Chondrocyte (in vitro differentiated cells): ENCODE measurements around the gene CKAP2. TPM values are rescaled to one million over a fixed set of nuclear protein-coding genes. Genes with fewer than 3 reads are reported as not detected.

Experiments used
- DNase-seq: peaks from one replicate; pipeline ENCODE4 v3.0.0; 2021; ENCODE audit warnings: mixed read lengths, low spot score
- H3K27ac Mint-ChIP-seq: one replicate; pipeline ENCODE4 v1.8.0; 2021; ENCODE audit warnings: mild to moderate bottlenecking, moderate library complexity, mixed read lengths; ENCODE audit not compliant: unreplicated experiment
- H3K27me3 Mint-ChIP-seq: 2 replicates; pipeline ENCODE4 v1.8.0; 2021; ENCODE audit warnings: low read depth, mixed read lengths
- H3K36me3 Mint-ChIP-seq: 2 replicates; pipeline ENCODE4 v1.8.0; 2021; ENCODE audit warnings: low read depth, mixed read lengths
- H3K4me1 Mint-ChIP-seq: 2 replicates; pipeline ENCODE4 v1.8.0; 2021; ENCODE audit warnings: low read depth, mild to moderate bottlenecking, mixed read lengths
- H3K4me3 Mint-ChIP-seq: one replicate; pipeline ENCODE4 v1.8.0; 2021; ENCODE audit warnings: mild to moderate bottlenecking, moderate library complexity, mixed read lengths; ENCODE audit not compliant: unreplicated experiment
- H3K9me3 Mint-ChIP-seq: 2 replicates; pipeline ENCODE4 v1.8.0; 2021; ENCODE audit warnings: low read depth, mixed read lengths
- CTCF ChIP-seq: fragments of 200-600 bp; sonication (generic); IDR thresholded peaks from 2 replicates; pipeline ENCODE4 v1.5.0; 2021; ENCODE audit warnings: antibody characterized with exemption, mild to moderate bottlenecking, moderate library complexity
- total RNA-seq: library from RNA; stranded (reverse); gene quantifications from 3 replicates; pipeline ENCODE4 v1.2.1, GENCODE V29; 2021

Gene CKAP2
- total RNA-seq, 1 donor from 2014 or later: 27.9 TPM

GRCh38 chr13:52421216-52421615 lies 34.1 kb upstream of the CKAP2 start:
- Mint-ChIP-seq H3K36me3 (peaks cover 35% of the 10 kb centered on the region), H3K9me3 (no peaks in the 10 kb centered on the region), H3K4me1 (no peaks in the 10 kb centered on the region), H3K27ac (no peak overlapping the region), H3K4me3 (no peak overlapping the region), H3K27me3 (no peaks in the 10 kb centered on the region)
- DNase-seq: no peak
- TF ChIP-seq CTCF: no peak

- DNase-seq: no peak
These were observed 27.0 kb upstream of the CKAP2 start for GRCh38 chr13:52428295-52428694.

GRCh38 chr13:52432456-52432855 lies 22.8 kb upstream of the CKAP2 start:
- no peak for DNase-seq
- Mint-ChIP-seq H3K4me1 (peaks cover 27% of the 10 kb centered on the region), H3K4me3 (no peak overlapping the region), H3K27ac (no peak overlapping the region), H3K36me3 (peaks cover 21% of the 10 kb centered on the region), H3K9me3 (no peaks in the 10 kb centered on the region), H3K27me3 (no peaks in the 10 kb centered on the region)
- TF ChIP-seq CTCF: no peak

More at GRCh38 chr13:52428295-52428694, 27.0 kb upstream of the CKAP2 start:
- Mint-ChIP-seq H3K27ac (no peak overlapping the region), H3K9me3 (no peaks in the 10 kb centered on the region), H3K27me3 (no peaks in the 10 kb centered on the region), H3K4me3 (no peak overlapping the region), H3K36me3 (peaks cover 21% of the 10 kb centered on the region), H3K4me1 (peaks cover 22% of the 10 kb centered on the region)
- no peak for TF ChIP-seq CTCF

DNA sequence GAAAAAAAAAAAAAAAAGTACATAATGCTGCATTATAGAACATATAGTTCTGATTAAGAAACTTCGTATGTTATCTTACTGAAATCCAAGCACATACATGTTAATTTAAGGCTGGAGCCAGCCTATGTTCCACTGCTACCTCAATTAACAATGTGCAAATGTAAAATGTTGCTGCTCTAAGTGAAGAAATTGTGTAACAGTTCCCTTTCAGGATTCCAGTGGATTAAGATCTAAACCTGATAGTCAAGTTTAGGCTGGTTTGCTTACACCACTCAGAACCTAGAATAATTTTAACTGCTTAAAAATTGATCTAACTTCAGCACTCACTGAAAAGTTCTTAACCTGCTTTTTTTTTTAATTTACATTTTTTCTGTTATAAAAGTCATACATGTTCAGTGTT lies 9.0 kb upstream of the CKAP2 start:
- Mint-ChIP-seq H3K27ac (no peak overlapping the region), H3K4me1 (peaks cover 30% of the 10 kb centered on the region), H3K36me3 (peaks cover 1% of the 10 kb centered on the region), H3K4me3 (no peak overlapping the region), H3K9me3 (no peaks in the 10 kb centered on the region), H3K27me3 (no peaks in the 10 kb centered on the region)
- DNase-seq: no peak
- TF ChIP-seq CTCF: no peak

DNA sequence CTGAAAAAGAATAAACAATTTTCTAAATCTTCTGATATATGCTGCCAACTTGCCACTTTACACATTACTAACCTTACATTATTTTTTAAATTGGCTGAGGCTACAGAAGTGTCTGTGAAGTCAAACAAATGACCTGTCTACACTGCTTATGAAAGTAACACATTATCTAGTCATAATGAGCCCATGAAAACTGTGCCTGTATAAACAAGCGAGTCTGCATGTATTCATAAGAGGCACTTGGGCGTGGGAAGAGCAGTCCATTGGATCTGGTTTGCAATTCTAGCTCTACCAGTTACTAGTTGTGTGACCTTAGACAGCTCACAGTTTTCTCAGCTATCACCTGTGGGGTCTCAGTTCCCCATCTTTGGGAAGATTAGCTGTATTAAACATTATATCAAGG lies 7.9 kb upstream of the CKAP2 start:
- no peak overlapping the region for H3K4me3 Mint-ChIP-seq
- H3K36me3 Mint-ChIP-seq: peaks cover 1% of the 10 kb centered on the region
- no peaks in the 10 kb centered on the region for H3K27me3 Mint-ChIP-seq
- peaks cover 30% of the 10 kb centered on the region for H3K4me1 Mint-ChIP-seq
- H3K27ac Mint-ChIP-seq: no peak overlapping the region
- DNase-seq: no peak
- no peak for TF ChIP-seq CTCF
- H3K9me3 Mint-ChIP-seq: no peaks in the 10 kb centered on the region
